ENCODE measurements around the gene GPX8. TPM values are rescaled to one million over a fixed set of nuclear protein-coding genes. Genes with fewer than 3 reads are reported as not detected.

Gene GPX8
- total and polyA plus RNA-seq, 4 donors, result 0.68 to 1.2 (median 1.0) TPM

DNA sequence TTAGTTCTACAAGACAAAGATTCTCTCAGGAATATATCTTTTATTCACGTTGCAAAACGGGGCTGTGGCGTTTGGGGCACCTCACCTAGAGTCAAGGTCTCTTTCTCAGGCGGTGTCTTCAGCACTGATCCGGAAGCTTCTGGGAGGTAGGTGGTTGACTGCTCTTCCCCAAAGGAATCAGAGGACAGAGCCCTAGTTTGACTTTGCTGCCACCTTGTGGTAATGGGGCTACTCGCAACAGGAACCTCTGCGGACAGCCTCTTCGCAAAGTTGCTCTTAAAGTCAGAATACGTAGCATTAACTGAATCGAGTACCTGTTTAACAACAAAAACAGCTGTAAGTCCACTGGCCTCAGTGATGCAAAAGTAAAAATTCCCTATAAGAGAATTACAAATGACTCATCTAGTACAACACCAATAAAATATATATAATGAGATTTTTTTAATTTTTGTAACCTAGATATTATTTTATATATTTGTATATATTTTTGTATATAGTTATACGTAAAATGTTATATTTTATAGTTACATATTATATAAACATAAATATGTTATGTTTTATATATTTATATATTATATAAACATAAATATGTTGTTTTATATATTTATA lies 13.3 kb upstream of the GPX8 start:
- WGBS, result 7% methylated on average over 11 of the region's 11 CpGs
- DNase-seq (ENCODE audit: low spot score), result peak; percentile 78
- Histone ChIP-seq H3K4me1 (ENCODE audit: control insufficient read depth in 4 of 4, insufficient read depth in 4 of 4, low read length in 3 of 4) (peaks cover 0 to 4% (median 3%) of the 10 kb centered on the region in 4 donors), H3K36me3 (ENCODE audit: control insufficient read depth in 4 of 4, insufficient read depth in 3 of 4, low read depth in 1 of 4, low read length in 3 of 4) (no peaks in the 10 kb centered on the region), H3K27ac (ENCODE audit: low read depth in 1 of 2, low read length in 2 of 2) (no peak overlapping the region), H3K9me3 (ENCODE audit: control insufficient read depth in 4 of 4, low read length in 3 of 4) (no peaks in the 10 kb centered on the region), H3K27me3 (ENCODE audit: control insufficient read depth in 4 of 4, insufficient read depth in 4 of 4, low read length in 3 of 4) (no peaks in the 10 kb centered on the region), H3K4me3 (ENCODE audit: low read depth in 1 of 3, low read length in 3 of 3) (no peak overlapping the region), H3K9ac (ENCODE audit: low read depth in 1 of 2, low read length in 2 of 2) (no peak overlapping the region)
- TF ChIP-seq, protein P1, sequence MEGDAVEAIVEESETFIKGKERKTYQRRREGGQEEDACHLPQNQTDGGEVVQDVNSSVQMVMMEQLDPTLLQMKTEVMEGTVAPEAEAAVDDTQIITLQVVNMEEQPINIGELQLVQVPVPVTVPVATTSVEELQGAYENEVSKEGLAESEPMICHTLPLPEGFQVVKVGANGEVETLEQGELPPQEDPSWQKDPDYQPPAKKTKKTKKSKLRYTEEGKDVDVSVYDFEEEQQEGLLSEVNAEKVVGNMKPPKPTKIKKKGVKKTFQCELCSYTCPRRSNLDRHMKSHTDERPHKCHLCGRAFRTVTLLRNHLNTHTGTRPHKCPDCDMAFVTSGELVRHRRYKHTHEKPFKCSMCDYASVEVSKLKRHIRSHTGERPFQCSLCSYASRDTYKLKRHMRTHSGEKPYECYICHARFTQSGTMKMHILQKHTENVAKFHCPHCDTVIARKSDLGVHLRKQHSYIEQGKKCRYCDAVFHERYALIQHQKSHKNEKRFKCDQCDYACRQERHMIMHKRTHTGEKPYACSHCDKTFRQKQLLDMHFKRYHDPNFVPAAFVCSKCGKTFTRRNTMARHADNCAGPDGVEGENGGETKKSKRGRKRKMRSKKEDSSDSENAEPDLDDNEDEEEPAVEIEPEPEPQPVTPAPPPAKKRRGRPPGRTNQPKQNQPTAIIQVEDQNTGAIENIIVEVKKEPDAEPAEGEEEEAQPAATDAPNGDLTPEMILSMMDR (IDR thresholded peaks at IDR 0.05; ENCODE audit: low read depth, low read length, missing input control), result peak; percentile 93
- peak; percentile 93 to 97 for TF ChIP-seq RAD21 (IDR thresholded peaks at IDR 0.05)
- TF ChIP-seq YY1 (IDR thresholded peaks at IDR 0.05), result no peak
- no peak for TF ChIP-seq RXRA (IDR thresholded peaks at IDR 0.05)
- TF ChIP-seq HNF4A (conservative IDR thresholded peaks at IDR 0.05), result peak; percentile 28 to 51
- TF ChIP-seq, protein P2, sequence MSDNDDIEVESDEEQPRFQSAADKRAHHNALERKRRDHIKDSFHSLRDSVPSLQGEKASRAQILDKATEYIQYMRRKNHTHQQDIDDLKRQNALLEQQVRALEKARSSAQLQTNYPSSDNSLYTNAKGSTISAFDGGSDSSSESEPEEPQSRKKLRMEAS (IDR thresholded peaks at IDR 0.05), result no peak

DNA sequence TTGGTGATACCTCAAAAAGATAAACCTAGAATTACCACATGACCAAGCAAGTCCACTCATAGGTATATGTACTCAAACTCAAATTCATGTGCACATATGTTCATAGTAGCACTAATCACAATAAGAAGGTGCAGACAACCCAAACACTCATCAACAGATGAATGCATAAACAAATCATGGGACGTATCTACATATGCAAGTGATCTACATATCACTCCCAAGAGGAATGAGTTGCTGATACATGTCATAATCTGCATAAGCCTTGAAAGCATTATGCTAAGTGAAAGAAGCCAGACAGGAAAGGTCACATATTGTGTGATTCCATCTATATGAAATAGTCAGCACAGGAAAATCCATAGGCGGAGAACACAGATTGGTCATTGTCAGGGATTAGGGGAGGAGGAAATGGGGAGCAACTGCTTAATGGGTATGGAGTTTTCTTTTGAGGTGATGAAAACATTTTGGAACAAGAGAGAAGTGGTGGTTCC lies 10.6 kb upstream of the GPX8 start:
- no peak overlapping the region for H3K4me3 ChIP-seq (ENCODE audit: low read depth in 1 of 3, low read length in 3 of 3)
- 78% methylated on average over 2 of the region's 2 CpGs for WGBS
- TF ChIP-seq NR2F2 (IDR thresholded peaks at IDR 0.05) (no peak), RXRA (IDR thresholded peaks at IDR 0.05) (no peak), GABPA (IDR thresholded peaks at IDR 0.05 in 1 of 2, conservative IDR thresholded peaks at IDR 0.05 in 1 of 2) (no peak), FOXA1 (IDR thresholded peaks at IDR 0.05) (no peak), JUND (IDR thresholded peaks at IDR 0.05) (no peak), SP1 (IDR thresholded peaks at IDR 0.05) (no peak), TAF1 (conservative IDR thresholded peaks at IDR 0.05) (no peak), EGR1 (IDR thresholded peaks at IDR 0.05; ENCODE audit: low read depth in 2 of 2) (no peak), RAD21 (IDR thresholded peaks at IDR 0.05) (no peak), FOXA2 (IDR thresholded peaks at IDR 0.05) (no peak)
- TF ChIP-seq, protein P3, sequence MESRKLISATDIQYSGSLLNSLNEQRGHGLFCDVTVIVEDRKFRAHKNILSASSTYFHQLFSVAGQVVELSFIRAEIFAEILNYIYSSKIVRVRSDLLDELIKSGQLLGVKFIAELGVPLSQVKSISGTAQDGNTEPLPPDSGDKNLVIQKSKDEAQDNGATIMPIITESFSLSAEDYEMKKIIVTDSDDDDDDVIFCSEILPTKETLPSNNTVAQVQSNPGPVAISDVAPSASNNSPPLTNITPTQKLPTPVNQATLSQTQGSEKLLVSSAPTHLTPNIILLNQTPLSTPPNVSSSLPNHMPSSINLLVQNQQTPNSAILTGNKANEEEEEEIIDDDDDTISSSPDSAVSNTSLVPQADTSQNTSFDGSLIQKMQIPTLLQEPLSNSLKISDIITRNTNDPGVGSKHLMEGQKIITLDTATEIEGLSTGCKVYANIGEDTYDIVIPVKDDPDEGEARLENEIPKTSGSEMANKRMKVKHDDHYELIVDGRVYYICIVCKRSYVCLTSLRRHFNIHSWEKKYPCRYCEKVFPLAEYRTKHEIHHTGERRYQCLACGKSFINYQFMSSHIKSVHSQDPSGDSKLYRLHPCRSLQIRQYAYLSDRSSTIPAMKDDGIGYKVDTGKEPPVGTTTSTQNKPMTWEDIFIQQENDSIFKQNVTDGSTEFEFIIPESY (IDR thresholded peaks at IDR 0.05), result no peak
- TF ChIP-seq, protein P4, sequence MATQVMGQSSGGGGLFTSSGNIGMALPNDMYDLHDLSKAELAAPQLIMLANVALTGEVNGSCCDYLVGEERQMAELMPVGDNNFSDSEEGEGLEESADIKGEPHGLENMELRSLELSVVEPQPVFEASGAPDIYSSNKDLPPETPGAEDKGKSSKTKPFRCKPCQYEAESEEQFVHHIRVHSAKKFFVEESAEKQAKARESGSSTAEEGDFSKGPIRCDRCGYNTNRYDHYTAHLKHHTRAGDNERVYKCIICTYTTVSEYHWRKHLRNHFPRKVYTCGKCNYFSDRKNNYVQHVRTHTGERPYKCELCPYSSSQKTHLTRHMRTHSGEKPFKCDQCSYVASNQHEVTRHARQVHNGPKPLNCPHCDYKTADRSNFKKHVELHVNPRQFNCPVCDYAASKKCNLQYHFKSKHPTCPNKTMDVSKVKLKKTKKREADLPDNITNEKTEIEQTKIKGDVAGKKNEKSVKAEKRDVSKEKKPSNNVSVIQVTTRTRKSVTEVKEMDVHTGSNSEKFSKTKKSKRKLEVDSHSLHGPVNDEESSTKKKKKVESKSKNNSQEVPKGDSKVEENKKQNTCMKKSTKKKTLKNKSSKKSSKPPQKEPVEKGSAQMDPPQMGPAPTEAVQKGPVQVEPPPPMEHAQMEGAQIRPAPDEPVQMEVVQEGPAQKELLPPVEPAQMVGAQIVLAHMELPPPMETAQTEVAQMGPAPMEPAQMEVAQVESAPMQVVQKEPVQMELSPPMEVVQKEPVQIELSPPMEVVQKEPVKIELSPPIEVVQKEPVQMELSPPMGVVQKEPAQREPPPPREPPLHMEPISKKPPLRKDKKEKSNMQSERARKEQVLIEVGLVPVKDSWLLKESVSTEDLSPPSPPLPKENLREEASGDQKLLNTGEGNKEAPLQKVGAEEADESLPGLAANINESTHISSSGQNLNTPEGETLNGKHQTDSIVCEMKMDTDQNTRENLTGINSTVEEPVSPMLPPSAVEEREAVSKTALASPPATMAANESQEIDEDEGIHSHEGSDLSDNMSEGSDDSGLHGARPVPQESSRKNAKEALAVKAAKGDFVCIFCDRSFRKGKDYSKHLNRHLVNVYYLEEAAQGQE (IDR thresholded peaks at IDR 0.05), result no peak
- TF ChIP-seq, protein P2 (IDR thresholded peaks at IDR 0.05), result no peak
- TF ChIP-seq, protein P1 (IDR thresholded peaks at IDR 0.05; ENCODE audit: low read depth, low read length, missing input control), result no peak
- TF ChIP-seq, protein P5, sequence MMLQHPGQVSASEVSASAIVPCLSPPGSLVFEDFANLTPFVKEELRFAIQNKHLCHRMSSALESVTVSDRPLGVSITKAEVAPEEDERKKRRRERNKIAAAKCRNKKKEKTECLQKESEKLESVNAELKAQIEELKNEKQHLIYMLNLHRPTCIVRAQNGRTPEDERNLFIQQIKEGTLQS (IDR thresholded peaks at IDR 0.05), result no peak

More for the DNA sequence above, 10.6 kb upstream of the GPX8 start:
- Histone ChIP-seq H3K27ac (ENCODE audit: low read depth in 1 of 2, low read length in 2 of 2) (no peak overlapping the region), H3K9me3 (ENCODE audit: control insufficient read depth in 4 of 4, low read length in 3 of 4) (no peaks in the 10 kb centered on the region), H3K4me1 (ENCODE audit: control insufficient read depth in 4 of 4, insufficient read depth in 4 of 4, low read length in 3 of 4) (peaks cover 0 to 2% (median under 1%) of the 10 kb centered on the region in 4 donors), H3K27me3 (ENCODE audit: control insufficient read depth in 4 of 4, insufficient read depth in 4 of 4, low read length in 3 of 4) (no peaks in the 10 kb centered on the region), H3K36me3 (ENCODE audit: control insufficient read depth in 4 of 4, insufficient read depth in 3 of 4, low read depth in 1 of 4, low read length in 3 of 4) (no peaks in the 10 kb centered on the region), H3K9ac (ENCODE audit: low read depth in 1 of 2, low read length in 2 of 2) (no peak overlapping the region)
- DNase-seq (ENCODE audit: low spot score), result no peak

Data from liver (tissue), 9 donors.